ENCODE data around the gene COQ8A.

COQ8A gene

DNA sequence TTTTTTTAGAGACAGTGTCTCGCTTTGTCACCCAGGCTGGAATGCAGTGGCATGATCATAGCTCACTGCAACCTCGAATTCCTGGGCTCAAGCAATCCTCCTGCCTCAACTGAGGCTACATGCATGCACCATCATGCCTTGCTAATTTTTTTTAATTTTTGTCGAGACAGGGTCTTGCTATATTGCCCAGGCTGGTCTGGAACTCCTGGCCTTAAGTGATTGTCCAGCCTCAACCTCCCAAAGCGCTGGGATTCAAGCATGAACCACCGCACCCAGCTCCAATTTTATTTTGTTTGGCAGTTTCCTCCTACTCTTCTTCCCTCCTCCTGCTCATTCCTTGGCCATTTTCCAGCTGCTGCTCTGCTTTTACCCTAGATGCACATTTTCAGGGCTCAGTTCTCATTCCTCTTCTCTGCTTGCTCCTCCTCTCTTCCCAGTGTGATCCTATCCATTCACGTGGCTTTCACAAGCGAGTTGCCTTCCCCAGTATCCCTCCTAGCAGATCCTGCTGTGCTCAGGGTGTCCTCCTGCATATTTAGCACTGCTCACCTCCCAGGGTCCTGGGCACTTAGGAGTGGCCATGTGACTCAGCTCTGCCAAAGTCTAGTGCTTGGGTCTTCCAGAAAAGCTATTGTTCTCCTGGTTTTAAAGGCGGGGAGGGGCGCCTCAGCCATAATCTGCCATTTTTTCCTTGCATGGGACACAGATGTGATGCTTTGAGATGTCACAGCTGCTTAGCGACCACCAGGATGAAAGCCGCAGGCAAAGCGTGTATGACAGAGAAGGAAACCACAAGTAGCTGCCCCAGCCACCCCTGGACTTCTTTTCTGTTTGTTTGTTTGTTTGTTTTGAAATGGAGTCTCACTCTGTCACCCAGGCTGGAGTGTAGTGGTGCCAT lies 36.0 kb upstream of the COQ8A start:
- no peak for DNase-seq (ENCODE audit: low read depth in 1 of 2, low spot score in 1 of 2)
- Histone ChIP-seq H3K27ac (replicated peaks) (no peak overlapping the region), H3K27me3 (ENCODE audit: insufficient read depth, poor library complexity, severe bottlenecking) (no peaks in the 10 kb centered on the region), H3K4me3 (replicated peaks; ENCODE audit: insufficient read depth, low read length) (no peak overlapping the region)
- no peak for TF ChIP-seq SPI1 (IDR thresholded peaks at IDR 0.05; ENCODE audit: borderline replicate concordance, low read depth)
- TF ChIP-seq GABPA (IDR thresholded peaks at IDR 0.05; ENCODE audit: low read depth): no peak
- TF ChIP-seq, protein P1, sequence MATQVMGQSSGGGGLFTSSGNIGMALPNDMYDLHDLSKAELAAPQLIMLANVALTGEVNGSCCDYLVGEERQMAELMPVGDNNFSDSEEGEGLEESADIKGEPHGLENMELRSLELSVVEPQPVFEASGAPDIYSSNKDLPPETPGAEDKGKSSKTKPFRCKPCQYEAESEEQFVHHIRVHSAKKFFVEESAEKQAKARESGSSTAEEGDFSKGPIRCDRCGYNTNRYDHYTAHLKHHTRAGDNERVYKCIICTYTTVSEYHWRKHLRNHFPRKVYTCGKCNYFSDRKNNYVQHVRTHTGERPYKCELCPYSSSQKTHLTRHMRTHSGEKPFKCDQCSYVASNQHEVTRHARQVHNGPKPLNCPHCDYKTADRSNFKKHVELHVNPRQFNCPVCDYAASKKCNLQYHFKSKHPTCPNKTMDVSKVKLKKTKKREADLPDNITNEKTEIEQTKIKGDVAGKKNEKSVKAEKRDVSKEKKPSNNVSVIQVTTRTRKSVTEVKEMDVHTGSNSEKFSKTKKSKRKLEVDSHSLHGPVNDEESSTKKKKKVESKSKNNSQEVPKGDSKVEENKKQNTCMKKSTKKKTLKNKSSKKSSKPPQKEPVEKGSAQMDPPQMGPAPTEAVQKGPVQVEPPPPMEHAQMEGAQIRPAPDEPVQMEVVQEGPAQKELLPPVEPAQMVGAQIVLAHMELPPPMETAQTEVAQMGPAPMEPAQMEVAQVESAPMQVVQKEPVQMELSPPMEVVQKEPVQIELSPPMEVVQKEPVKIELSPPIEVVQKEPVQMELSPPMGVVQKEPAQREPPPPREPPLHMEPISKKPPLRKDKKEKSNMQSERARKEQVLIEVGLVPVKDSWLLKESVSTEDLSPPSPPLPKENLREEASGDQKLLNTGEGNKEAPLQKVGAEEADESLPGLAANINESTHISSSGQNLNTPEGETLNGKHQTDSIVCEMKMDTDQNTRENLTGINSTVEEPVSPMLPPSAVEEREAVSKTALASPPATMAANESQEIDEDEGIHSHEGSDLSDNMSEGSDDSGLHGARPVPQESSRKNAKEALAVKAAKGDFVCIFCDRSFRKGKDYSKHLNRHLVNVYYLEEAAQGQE (IDR thresholded peaks at IDR 0.05; ENCODE audit: insufficient replicate concordance, low read depth): no peak
- TF ChIP-seq POLR2AphosphoS5 (IDR thresholded peaks at IDR 0.05; ENCODE audit: low read depth): no peak
- TF ChIP-seq, protein P2, sequence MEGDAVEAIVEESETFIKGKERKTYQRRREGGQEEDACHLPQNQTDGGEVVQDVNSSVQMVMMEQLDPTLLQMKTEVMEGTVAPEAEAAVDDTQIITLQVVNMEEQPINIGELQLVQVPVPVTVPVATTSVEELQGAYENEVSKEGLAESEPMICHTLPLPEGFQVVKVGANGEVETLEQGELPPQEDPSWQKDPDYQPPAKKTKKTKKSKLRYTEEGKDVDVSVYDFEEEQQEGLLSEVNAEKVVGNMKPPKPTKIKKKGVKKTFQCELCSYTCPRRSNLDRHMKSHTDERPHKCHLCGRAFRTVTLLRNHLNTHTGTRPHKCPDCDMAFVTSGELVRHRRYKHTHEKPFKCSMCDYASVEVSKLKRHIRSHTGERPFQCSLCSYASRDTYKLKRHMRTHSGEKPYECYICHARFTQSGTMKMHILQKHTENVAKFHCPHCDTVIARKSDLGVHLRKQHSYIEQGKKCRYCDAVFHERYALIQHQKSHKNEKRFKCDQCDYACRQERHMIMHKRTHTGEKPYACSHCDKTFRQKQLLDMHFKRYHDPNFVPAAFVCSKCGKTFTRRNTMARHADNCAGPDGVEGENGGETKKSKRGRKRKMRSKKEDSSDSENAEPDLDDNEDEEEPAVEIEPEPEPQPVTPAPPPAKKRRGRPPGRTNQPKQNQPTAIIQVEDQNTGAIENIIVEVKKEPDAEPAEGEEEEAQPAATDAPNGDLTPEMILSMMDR (IDR thresholded peaks at IDR 0.05; ENCODE audit: insufficient read depth, low read length): no peak

DNA sequence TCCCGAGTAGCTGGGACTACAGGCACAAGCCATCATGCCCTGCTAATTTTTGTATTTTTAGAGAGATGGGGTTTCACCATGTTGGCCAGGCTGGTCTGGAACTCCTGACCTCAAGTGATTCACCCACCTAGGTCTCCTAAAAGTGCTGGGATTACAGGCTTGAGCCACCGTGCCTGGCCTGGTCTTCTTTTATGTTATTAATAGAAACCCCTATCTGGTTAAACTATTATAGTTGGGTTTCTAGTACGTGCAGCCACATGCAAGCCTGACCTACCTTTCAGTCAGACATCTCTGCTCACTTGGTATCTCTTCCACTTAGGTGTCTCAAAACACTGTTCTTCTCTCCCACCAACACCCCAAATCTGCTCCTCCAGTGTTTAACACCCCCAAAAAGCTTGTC lies 35.3 kb upstream of the COQ8A start:
- H3K27me3 ChIP-seq (ENCODE audit: insufficient read depth, poor library complexity, severe bottlenecking): no peaks in the 10 kb centered on the region
- DNase-seq (ENCODE audit: low read depth in 1 of 2, low spot score in 1 of 2): no peak
- H3K4me3 ChIP-seq (replicated peaks; ENCODE audit: insufficient read depth, low read length): no peak overlapping the region
- H3K27ac ChIP-seq (replicated peaks): no peak overlapping the region
- TF ChIP-seq GABPA (IDR thresholded peaks at IDR 0.05; ENCODE audit: low read depth): no peak
- no peak for TF ChIP-seq POLR2AphosphoS5 (IDR thresholded peaks at IDR 0.05; ENCODE audit: low read depth)
- TF ChIP-seq SPI1 (IDR thresholded peaks at IDR 0.05; ENCODE audit: borderline replicate concordance, low read depth): no peak
- TF ChIP-seq, protein P2 (IDR thresholded peaks at IDR 0.05; ENCODE audit: insufficient read depth, low read length): no peak
- TF ChIP-seq, protein P1 (IDR thresholded peaks at IDR 0.05; ENCODE audit: insufficient replicate concordance, low read depth): no peak

DNA sequence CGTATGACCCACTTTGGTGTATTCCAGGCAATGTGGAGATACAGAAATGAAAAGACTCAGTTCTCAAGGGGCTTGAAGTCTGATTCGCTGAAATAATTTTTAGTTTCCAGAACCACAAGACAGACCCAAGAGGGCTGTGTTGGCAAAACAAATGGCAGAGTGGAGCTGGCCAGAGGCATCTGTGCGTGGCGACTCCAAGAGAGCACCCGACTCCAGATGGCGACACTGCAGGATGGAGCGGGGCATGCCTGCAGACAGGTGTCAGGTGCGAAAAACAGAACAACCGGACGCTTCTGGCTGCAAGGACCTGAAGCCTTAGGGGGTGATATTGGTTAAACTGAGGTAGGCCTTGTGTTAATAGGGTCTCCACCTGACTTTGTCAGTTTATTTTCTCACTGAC lies 31.7 kb upstream of the COQ8A start:
- H3K4me3 ChIP-seq (replicated peaks; ENCODE audit: insufficient read depth, low read length): no peak overlapping the region
- no peaks in the 10 kb centered on the region for H3K27me3 ChIP-seq (ENCODE audit: insufficient read depth, poor library complexity, severe bottlenecking)
- TF ChIP-seq POLR2AphosphoS5 (IDR thresholded peaks at IDR 0.05; ENCODE audit: low read depth) (no peak), SPI1 (IDR thresholded peaks at IDR 0.05; ENCODE audit: borderline replicate concordance, low read depth) (no peak), GABPA (IDR thresholded peaks at IDR 0.05; ENCODE audit: low read depth) (no peak)
- TF ChIP-seq, protein P1 (IDR thresholded peaks at IDR 0.05; ENCODE audit: insufficient replicate concordance, low read depth): no peak
- TF ChIP-seq, protein P2 (IDR thresholded peaks at IDR 0.05; ENCODE audit: insufficient read depth, low read length): no peak
- DNase-seq (ENCODE audit: low read depth in 1 of 2, low spot score in 1 of 2): no peak
- no peak overlapping the region for H3K27ac ChIP-seq (replicated peaks)
